NT2/D1 (cell line): Measurements from ENCODE around the gene CCDC86.
A peak's percentile ranks its signal among the peaks of the same experiment; 100 is the strongest.

Experiments used
- DNase-seq: peaks from one replicate; pipeline ENCODE4 v3.0.0-alpha.2; 2011; ENCODE audit warnings: low read depth, low spot score
- H3K27me3 ChIP-seq: 2 replicates; pipeline ENCODE4 v1.6.0; 2011; ENCODE audit warnings: mild to moderate bottlenecking; ENCODE audit not compliant: insufficient read length, insufficient read depth
- H3K36me3 ChIP-seq: 2 replicates; pipeline ENCODE4 v1.6.1; 2011; ENCODE audit warnings: mild to moderate bottlenecking, low read length, mixed read lengths; ENCODE audit not compliant: insufficient read depth, insufficient read length
- H3K4me1 ChIP-seq: 2 replicates; pipeline ENCODE4 v1.5.1; 2011; ENCODE audit not compliant: insufficient read depth, insufficient read length
- H3K4me3 ChIP-seq: 2 replicates; pipeline ENCODE4 v1.5.1; 2011; ENCODE audit warnings: low read depth; ENCODE audit not compliant: insufficient read length
- H3K9ac ChIP-seq: 2 replicates; pipeline ENCODE4 v1.6.0; 2011; ENCODE audit warnings: low read depth; ENCODE audit not compliant: insufficient read length
- H3K9me3 ChIP-seq: 2 replicates; pipeline ENCODE4 v1.5.1; 2011; ENCODE audit warnings: mild to moderate bottlenecking, low read length; ENCODE audit not compliant: insufficient read depth
- SUZ12 ChIP-seq: IDR thresholded peaks from 2 replicates; pipeline ENCODE4 v1.6.1; 2011; ENCODE audit not compliant: insufficient read length, insufficient read depth; ENCODE audit errors: extremely low read depth
- YY1 ChIP-seq: IDR thresholded peaks from 2 replicates; pipeline ENCODE4 v1.6.1; 2011; ENCODE audit not compliant: insufficient read length, insufficient read depth
- ZNF274 ChIP-seq: IDR thresholded peaks from 2 replicates; pipeline ENCODE4 v1.6.1; 2011; ENCODE audit warnings: mild to moderate bottlenecking, low read depth, low read length

CCDC86 gene

DNA sequence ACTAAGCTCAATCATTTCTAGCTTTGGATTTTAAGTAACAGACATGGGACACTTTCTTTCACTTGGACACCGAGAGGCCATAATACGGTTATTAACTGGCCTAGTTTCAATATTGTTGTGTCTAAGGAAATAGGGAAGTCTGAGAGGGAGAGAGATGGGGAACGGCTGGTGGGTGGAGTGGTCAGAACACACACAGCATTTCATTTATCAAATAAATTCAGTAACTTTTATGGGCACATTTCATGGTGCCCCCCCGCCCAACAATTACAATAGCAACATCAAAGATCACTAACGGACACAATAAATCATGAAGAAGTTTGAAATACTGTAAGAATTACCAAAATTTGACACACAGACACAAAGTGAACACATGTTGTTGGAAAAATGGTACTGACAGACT is 53.8 kb downstream of the CCDC86 start:
- Histone ChIP-seq H3K9ac (no peak overlapping the region), H3K9me3 (no peaks in the 10 kb centered on the region), H3K4me3 (no peak overlapping the region), H3K36me3 (peaks cover 97% of the 10 kb centered on the region), H3K27me3 (no peaks in the 10 kb centered on the region), H3K4me1 (no peaks in the 10 kb centered on the region)
- DNase-seq = no peak
- TF ChIP-seq SUZ12 (no peak), YY1 (no peak), ZNF274 (no peak)

DNA sequence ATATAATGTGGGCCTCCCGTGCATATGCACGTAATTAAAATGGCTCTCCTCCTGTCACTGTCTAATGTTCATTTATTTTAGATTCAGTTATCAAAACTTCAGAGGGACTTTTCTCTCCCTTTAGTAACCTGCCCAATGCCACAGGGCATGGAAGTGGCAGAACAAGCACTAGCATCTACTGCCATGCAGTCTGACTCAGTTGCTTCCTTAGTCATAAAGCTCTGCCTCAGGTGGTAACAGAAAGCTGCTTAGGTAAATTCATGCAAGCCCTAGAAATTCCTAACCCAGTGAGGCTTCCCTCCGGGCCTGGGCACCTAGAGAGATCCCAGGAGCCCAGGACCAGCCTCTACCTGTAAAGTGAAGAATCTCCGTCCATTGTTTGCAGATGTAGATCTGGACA is 55.6 kb downstream of the CCDC86 start:
- Histone ChIP-seq H3K27me3 (no peaks in the 10 kb centered on the region), H3K4me3 (no peak overlapping the region), H3K36me3 (peaks cover 97% of the 10 kb centered on the region), H3K9me3 (no peaks in the 10 kb centered on the region), H3K9ac (no peak overlapping the region), H3K4me1 (no peaks in the 10 kb centered on the region)
- no peak for TF ChIP-seq ZNF274
- TF ChIP-seq YY1 = no peak
- no peak for TF ChIP-seq SUZ12
- DNase-seq = no peak

DNA sequence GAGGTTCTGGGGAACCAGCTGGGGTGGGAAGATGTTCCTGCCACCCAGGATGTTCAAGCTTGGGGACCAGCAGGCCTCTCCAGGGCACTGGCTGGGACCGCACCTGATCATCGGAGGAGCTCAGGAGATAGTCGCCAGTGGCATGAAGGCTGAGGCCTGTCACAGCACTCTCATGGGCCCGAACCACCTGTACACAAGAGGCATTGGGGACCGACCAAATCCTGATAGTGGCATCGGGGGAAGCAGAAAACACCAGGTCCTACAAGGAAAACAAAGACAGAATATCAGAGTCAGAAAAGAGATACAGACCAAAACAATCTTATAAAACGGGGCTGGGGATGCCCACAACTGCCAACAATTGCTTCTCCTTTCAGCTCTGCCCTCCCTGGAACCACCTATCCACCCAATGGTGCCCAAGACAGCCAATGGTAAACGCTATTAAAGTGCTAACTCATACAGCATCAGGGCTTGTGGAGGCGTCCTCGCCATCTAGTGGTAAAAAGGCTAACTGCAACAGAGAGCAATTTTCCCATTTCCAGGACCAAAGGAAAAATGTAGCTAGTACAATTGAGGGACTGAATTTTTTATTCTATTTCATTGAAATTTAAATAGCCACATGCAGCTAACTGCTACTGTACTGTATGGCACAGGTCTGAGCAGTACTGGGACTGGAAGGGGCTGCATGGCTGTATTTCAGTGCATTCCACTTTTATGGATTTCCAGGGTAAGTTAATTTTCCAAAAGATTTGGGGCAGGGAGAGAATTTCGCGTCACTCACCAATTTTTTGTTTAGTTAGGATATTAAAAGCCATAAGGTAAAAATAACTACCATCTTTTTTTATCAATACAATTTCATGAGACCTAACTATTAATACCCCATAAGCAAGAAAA is 57.4 kb downstream of the CCDC86 start:
- peak; percentile 40 for DNase-seq
- no peak for TF ChIP-seq YY1
- TF ChIP-seq ZNF274 = no peak
- TF ChIP-seq SUZ12 = no peak
- H3K4me1 ChIP-seq = no peaks in the 10 kb centered on the region
- H3K36me3 ChIP-seq = peaks cover 98% of the 10 kb centered on the region
- no peaks in the 10 kb centered on the region for H3K27me3 ChIP-seq
- H3K4me3 ChIP-seq = no peak overlapping the region
- no peaks in the 10 kb centered on the region for H3K9me3 ChIP-seq
- no peak overlapping the region for H3K9ac ChIP-seq

DNA sequence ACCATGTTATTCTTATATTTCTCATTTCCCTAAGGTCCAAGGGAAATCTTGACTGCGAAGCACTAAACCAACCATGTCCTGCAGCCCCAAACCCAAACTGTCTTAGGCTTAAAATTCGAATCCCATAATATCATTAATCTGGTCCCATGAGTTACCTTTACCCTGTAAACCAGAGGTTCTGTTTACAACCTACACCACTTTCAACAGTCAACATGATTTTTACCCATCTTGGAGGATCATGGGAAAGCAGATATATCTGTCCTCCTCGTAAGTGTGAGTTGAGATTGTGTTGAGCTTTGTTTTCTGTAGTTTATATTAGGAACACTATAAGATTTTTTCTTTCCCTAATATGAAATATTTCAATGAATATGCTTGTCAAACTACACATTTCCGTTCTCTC is 58.1 kb downstream of the CCDC86 start:
- Histone ChIP-seq H3K27me3 (no peaks in the 10 kb centered on the region), H3K4me1 (no peaks in the 10 kb centered on the region), H3K36me3 (peaks cover 98% of the 10 kb centered on the region), H3K9ac (no peak overlapping the region), H3K9me3 (no peaks in the 10 kb centered on the region), H3K4me3 (no peak overlapping the region)
- DNase-seq = no peak
- no peak for TF ChIP-seq ZNF274
- TF ChIP-seq SUZ12 = no peak
- TF ChIP-seq YY1 = no peak
